Rectal smooth muscle tissue (tissue), 1 donor: ENCODE data around the gene MZT2B.
"Not testable (repeated sequence)": the region's sequence is repeated elsewhere in the genome, so short reads cannot be mapped to it uniquely, and the experiment has no call there.

ENCODE experiments used
- H3K27ac ChIP-seq: one replicate; pipeline ENCODE4 v1.7.0; 2013; ENCODE audit warnings: low read depth, low read length, inconsistent platforms
- H3K27me3 ChIP-seq: one replicate; pipeline ENCODE4 v1.7.0; 2013; ENCODE audit warnings: low read length; ENCODE audit not compliant: control insufficient read depth, insufficient read depth
- H3K36me3 ChIP-seq: one replicate; pipeline ENCODE4 v1.7.0; 2013; ENCODE audit warnings: low read length; ENCODE audit not compliant: control insufficient read depth, insufficient read depth
- H3K4me1 ChIP-seq: one replicate; pipeline ENCODE4 v1.7.0; 2013; ENCODE audit warnings: low read length; ENCODE audit not compliant: control insufficient read depth, insufficient read depth
- H3K4me3 ChIP-seq: one replicate; pipeline ENCODE4 v1.7.0; 2013; ENCODE audit warnings: low read length
- H3K9ac ChIP-seq: one replicate; pipeline ENCODE4 v1.7.0; 2013; ENCODE audit warnings: low read length

MZT2B gene

DNA sequence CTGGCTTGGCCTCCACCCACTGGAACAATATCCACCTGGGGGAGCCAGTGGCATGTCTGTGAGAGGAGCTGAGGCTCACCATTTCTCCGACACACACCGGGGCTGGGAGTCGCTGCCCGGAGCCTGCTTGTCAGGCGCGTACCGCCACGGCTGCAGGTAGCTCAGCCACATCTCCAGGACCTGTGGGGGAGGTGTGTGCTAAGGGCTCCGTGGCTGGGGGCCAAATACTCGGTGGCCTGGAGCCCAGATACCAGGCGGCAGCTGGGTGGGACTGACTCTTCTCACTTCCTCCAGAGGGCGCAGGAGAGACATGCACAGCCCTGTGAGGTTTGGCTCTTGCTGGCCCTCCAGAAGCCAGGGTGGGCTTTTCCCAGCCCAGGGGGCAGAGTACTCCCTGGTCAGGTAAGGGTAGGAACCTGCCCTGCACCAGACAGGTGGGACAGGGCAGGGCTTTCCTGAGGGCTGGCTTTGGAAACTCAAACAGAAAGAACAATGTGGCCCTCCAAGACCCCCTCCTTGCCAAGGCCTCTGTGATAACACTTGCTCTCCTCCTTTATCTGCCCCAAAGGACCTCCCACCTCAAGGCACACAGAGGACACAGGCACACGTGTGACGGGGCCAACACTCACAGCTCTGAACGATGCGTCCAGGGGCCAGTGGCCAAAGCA lies 26.0 kb upstream of the MZT2B start:
- H3K4me1 ChIP-seq, H3K27ac ChIP-seq, H3K4me3 ChIP-seq, H3K9ac ChIP-seq, H3K27me3 ChIP-seq: not testable (repeated sequence)
- H3K36me3 ChIP-seq = peaks cover 12% of the 10 kb centered on the region

DNA sequence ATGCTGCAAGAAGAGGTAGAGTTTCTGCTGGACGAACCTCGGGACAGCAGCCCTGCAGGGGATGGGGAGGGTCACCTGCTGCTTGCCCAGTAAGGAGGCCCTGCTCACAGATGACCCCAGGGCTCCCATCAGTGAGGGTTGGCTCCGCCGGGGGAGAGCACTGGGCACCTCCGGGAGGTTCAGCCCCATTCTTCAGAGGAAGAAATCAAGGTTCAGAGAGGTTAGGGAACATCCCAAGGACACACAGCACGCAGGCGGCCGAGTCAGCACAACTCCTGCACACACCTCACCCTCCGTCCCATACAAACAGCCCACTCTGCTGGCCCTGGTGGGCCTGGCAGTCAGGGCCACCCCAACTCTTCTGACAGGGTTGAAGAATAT lies 25.4 kb upstream of the MZT2B start:
- Histone ChIP-seq H3K27me3 (no peaks in the 10 kb centered on the region), H3K9ac (no peak overlapping the region), H3K4me3 (no peak overlapping the region), H3K27ac (no peak overlapping the region), H3K36me3 (peaks cover 12% of the 10 kb centered on the region), H3K4me1 (no peaks in the 10 kb centered on the region)

DNA sequence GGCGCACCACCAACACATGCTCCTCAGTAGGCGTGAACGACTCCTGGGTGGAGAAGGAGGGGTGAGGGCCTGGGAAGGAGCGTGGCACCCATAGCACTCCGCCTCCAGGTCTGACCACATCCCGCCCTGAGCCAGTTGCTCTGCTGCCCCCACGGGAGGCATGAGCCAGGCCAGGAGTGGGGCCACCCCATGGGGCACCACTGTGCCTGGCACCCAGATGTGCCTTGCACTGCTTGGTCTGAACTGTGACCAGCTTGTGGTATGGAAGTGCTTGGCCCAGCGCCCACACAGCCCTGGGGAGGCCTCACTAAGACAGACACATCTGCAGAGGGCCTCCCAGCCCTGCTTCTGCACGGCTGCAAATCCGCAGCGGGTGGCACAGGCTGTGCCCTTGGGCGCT lies 24.7 kb upstream of the MZT2B start:
- H3K27me3 ChIP-seq, H3K27ac ChIP-seq, H3K4me1 ChIP-seq, H3K4me3 ChIP-seq, H3K36me3 ChIP-seq, H3K9ac ChIP-seq: not testable (repeated sequence)

DNA sequence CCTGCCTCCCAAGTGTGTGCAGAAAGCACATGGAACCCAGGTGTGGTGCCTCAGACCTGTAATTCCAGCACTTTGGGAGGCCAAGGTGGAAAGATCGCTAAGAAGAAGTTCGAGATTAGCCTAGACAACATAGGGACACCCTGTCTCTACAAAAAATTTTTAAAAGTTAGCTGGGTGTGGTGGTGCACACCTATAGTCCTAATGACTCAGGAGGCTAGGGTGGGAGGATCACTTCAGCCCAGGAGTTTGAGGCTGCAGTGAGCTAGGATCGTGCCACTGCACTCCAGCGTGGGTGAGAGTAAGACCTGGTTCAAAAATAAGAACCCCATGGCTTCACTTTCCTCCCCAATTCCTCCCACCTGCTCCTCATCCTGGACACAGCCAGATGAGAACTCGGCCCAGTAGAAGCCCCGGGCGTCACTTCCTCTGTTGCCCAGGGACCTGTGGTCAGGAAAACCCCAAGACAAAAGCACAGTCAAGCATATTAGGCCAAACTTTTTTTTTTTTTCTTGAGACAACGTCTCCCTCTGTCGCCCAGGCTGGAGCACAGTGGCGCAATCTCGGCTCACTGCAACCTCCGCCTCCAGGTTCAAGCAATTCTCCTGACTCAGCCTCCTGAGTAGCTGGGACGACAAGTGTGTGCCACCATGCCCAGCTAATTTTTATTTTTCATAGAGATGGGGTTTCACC lies 24.1 kb upstream of the MZT2B start:
- H3K4me3 ChIP-seq, H3K9ac ChIP-seq, H3K27ac ChIP-seq, H3K27me3 ChIP-seq, H3K4me1 ChIP-seq: not testable (repeated sequence)
- H3K36me3 ChIP-seq = peaks cover 10% of the 10 kb centered on the region

DNA sequence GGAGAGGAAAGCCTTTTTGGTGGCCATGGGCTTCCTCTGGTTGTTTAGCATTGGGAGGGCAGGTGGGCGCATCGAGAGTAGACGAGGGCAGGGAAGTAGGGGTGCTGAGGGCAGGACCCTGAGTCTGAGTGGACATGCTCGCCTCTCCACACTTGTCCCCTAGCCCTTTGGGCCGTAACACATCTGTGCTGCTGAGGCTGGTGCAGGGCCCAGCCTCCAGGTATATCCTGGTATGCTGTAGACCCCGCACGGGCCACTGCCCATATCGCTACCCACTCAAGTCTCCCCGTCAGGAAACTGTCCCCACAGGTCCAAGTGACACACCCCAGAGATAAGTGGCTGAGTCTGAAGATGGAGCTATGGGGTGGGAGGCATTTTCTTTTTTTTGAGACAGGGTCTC lies 23.4 kb upstream of the MZT2B start:
- Histone ChIP-seq H3K36me3 (peaks cover 11% of the 10 kb centered on the region), H3K9ac (no peak overlapping the region), H3K27me3 (no peaks in the 10 kb centered on the region), H3K4me3 (no peak overlapping the region), H3K4me1 (no peaks in the 10 kb centered on the region), H3K27ac (no peak overlapping the region)

DNA sequence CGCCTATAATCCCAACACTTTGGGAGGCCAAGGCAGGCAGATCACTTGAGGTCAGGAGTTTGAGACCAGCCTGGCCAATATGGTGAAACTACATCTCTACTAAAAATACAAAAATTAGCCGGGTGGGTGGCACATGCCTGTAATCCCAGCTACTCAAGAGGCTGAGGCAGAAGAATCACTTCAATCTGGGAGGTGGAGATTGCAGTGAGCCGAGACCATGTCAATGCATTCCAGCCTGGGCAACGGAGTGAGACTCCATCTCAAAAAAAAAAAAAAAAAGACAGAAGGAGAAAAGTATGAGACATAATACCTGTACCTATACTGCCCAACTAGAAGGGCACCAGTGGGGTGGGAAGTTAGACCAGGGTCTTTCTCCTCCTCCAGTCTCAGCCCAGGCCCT lies 22.7 kb upstream of the MZT2B start:
- not testable (repeated sequence) for H3K4me3 ChIP-seq, H3K27ac ChIP-seq, H3K9ac ChIP-seq, H3K27me3 ChIP-seq, H3K4me1 ChIP-seq
- H3K36me3 ChIP-seq = peaks cover 17% of the 10 kb centered on the region

DNA sequence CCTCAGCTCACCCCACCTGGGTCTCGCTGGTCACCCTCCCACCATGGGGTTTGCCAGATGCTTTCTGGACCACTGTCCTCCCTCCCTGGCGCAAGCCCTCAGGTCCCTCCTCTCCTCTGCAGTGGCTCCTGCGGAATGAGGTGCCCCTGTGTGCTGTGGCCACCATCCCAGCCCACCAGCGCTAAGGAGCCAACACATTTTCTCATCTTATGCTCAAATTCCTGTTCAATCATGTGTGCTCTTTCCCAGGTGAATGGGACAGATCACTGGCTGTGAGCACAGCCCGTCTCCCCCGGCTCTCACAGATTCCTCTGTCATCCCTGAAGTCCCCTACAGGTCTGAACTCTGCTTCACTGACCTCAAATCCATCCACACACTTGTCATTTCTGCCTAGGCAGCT lies 21.9 kb upstream of the MZT2B start:
- Histone ChIP-seq H3K4me1 (no peaks in the 10 kb centered on the region), H3K4me3 (no peak overlapping the region), H3K27me3 (no peaks in the 10 kb centered on the region), H3K9ac (no peak overlapping the region), H3K27ac (no peak overlapping the region), H3K36me3 (peaks cover 17% of the 10 kb centered on the region)

DNA sequence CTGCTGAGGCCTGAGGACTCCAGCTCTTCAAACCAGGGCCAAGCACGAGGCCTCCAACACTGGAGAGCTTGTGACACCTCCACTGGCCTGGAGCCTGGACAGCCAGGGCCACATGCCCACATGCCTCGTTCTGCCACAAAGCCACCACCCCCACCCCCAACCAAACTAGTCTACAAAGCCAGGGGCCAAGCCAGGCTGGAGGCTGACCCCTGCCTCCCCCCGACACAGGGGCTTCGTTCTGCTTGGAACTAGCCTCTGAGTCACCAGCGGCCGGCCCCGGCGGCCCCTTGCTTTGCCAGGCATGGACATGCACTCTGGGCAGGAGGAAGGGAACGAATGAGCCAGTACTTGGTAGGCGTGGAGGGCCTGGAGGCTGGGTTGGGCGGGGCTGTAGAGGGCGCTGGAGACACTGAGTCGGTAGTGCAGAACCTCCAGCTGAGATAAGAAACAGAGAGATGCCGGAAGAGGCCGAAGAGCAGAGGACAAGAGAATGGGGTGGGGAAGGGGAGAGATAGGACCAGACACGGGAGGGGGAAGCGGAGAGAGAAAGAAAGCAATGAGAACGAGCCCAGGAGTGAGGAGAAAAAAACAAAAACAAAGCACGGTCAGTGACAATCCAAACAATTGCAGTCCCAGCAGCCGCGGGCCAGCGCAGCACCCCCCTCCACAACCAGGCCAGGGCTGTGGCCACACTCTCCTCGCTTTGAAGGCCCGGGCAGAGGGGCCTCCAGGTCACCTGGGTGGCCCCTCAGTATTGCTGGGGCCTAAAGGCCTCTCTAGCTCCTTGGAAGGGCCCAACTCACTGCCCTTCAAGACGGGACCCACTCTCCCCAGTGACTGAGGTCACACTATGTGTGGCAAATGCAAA lies 21.0 kb upstream of the MZT2B start:
- not testable (repeated sequence) for H3K4me3 ChIP-seq, H3K27ac ChIP-seq, H3K9ac ChIP-seq, H3K27me3 ChIP-seq, H3K4me1 ChIP-seq
- peaks cover 17% of the 10 kb centered on the region for H3K36me3 ChIP-seq

DNA sequence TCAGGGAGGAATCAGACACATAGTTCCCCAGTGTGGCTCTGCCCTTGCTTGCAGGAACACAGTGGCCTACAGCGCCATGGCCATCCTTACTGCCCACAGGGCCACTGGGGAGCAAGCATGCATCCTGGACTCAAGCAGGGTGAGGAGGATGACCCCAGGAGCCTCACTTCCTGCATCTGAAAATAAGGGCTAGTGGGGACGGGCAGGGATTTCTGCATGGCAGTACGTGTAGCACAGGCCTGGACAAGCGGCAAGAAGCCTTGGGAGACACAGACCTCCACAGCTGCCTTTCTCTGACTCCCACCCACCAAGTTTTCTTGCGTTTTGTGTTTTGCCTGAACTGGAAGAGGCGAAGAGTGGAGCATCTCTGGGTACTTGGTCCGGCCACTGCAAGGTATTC lies 19.6 kb upstream of the MZT2B start:
- H3K27ac ChIP-seq, H3K4me1 ChIP-seq, H3K27me3 ChIP-seq, H3K9ac ChIP-seq, H3K4me3 ChIP-seq: not testable (repeated sequence)
- peaks cover 16% of the 10 kb centered on the region for H3K36me3 ChIP-seq

DNA sequence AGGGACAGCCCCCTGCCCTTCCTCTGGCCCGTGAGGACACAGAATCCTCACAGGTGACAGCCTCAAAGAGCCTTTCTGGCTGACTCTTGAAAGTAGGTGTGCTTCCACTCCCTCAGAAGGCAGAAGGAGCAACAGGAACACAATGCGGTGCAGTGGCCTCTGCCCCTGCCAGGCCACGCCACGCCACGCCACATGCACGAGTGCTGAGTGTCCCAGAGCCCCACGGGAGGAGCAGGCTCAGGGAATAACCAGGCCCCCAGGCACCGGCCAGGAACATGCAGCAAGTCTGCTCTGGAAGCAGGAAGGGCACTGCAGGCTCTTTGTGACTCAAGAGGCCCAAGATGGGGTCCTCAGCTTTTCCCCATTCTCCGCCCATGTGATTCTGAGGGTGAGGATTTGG lies 19.1 kb upstream of the MZT2B start:
- Histone ChIP-seq H3K4me3 (no peak overlapping the region), H3K36me3 (peaks cover 18% of the 10 kb centered on the region), H3K4me1 (no peaks in the 10 kb centered on the region), H3K9ac (no peak overlapping the region), H3K27me3 (no peaks in the 10 kb centered on the region), H3K27ac (no peak overlapping the region)

DNA sequence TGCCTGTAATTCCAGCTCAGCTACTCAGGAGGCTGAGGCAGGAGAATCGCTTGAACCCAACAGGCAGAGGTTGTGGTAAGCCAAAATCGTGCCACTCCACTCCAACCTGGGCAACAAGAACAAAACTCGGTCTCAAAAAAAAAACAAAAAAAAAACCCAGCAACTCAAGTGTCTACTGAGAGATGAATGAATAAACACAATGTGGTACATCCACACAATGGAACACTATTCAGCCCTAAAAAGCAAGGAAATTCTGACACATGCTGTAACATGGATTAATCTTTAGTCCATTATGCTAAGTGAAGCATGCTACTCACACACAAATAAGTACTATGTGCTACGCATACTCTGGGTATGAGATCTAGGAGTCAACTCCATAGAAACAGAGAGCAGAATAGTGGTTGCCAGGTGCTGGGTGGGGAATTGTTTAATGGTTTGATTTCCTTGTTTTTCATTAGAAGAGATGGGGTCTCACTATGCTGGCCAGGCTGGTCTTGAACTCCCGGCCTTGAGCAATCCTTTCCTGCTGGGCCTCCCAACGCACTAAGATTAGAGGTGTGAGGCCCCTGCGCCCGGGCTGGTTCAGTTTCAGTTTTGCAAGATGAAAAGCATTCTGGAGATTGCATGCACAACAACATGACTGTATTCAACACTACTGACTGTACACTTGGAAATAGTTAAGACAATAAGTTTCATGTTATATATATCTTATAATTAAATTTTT lies 16.6 kb upstream of the MZT2B start:
- Histone ChIP-seq H3K4me3 (no peak overlapping the region), H3K27me3 (no peaks in the 10 kb centered on the region), H3K27ac (no peak overlapping the region), H3K9ac (no peak overlapping the region), H3K4me1 (no peaks in the 10 kb centered on the region), H3K36me3 (peaks cover 18% of the 10 kb centered on the region)

DNA sequence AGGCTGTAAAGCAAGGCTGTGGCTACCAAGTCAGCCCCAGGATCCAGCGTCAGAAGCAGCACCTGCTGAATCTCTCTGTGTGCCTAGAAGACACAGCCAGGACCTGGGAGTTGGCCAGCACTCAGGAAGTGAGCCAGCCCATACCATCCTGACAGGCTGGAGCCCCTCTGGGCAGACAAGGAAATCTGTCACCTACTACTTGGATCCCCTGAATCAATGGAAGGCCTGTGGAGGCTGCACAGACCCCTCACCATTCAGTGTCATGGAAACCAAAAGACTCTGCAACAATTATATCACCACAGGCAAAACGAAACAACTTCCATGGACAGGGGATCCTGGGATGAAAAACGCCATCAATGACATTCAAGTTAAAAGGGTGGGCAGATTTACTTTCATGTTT lies 15.5 kb upstream of the MZT2B start:
- not testable (repeated sequence) for H3K27me3 ChIP-seq, H3K4me1 ChIP-seq, H3K9ac ChIP-seq, H3K27ac ChIP-seq, H3K4me3 ChIP-seq
- peaks cover 22% of the 10 kb centered on the region for H3K36me3 ChIP-seq
